ENCODE data around the gene TFDP1.

Gene TFDP1

DNA sequence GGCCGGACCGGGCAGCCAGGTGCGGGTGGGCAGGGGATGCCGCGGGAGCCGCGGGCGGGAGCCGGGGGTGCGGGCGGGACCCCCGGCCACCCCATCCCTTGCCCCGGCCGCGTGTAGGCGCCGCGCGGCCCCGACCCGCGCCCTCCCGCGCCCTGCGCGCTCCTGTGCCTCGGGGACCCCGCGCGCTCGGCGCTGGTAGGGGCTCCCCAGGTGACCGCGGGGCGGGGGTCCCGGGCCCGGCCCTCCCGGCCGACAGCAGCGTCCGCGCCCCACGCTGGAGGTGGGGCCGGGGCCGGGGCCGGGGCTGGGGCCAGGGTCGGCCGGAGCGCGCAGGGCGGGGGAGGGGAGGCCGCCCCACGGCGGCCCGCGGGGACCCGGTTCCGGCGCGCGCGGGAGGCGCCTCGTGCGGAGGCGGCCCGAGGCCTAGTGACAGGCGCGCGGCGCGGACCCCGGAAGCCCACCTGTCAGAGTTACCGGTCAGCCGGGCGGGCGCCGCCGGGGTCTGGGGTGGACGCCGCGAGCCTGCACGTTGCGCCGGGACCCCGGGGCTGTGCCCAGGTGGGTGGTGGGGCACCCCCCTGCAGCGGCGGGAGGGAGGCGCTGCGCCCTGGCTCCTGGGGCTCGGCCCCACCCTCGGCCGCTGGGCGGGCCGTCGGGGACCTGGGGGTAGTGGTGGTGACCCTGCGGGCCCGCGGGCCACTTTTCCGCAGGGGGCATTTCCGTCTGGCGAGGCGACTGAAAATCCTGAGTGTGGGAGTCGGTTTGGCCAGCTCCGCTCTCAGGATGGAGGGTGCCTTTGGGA lies 518 bp downstream of the TFDP1 start:
- TF ChIP-seq REST (IDR thresholded peaks at IDR 0.05; ENCODE audit: insufficient replicate concordance, low read depth) (no peak), POLR2AphosphoS5 (IDR thresholded peaks at IDR 0.05; ENCODE audit: low read depth) (no peak), GABPA (IDR thresholded peaks at IDR 0.05; ENCODE audit: low read depth) (no peak), CTCF (IDR thresholded peaks at IDR 0.05; ENCODE audit: insufficient read depth, low read length) (no peak), SPI1 (IDR thresholded peaks at IDR 0.05; ENCODE audit: borderline replicate concordance, low read depth) (no peak)
- Histone ChIP-seq H3K4me3 (replicated peaks; ENCODE audit: insufficient read depth, low read length) (peak overlapping the region; percentile 62), H3K27ac (replicated peaks) (peak overlapping the region; percentile 34; the same call in 1 of the 2 replicates), H3K27me3 (ENCODE audit: insufficient read depth, poor library complexity, severe bottlenecking) (no peaks in the 10 kb centered on the region)
- DNase-seq (ENCODE audit: low read depth in 1 of 2, low spot score in 1 of 2) = no peak

DNA sequence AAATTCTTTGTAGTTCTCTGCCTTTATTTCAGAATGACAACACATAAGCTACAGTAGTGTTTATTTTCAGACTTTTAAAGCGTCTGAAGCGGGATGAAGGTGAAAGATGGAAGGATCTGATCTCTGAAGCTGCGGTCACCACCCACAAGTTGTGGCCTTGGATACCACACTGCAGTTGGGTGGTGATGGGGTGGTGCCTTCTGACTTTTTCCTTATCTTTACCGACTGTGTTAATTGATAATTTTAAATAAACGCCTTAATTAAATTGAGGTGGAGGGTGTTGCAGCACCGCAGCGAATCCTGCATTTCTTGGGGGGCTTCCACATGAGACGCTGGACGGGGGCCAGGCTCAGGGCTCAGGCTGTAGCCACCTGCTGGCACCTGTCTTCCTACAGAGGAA lies 1.3 kb downstream of the TFDP1 start:
- no peak for DNase-seq (ENCODE audit: low read depth in 1 of 2, low spot score in 1 of 2)
- TF ChIP-seq CTCF (IDR thresholded peaks at IDR 0.05; ENCODE audit: insufficient read depth, low read length) = no peak
- TF ChIP-seq GABPA (IDR thresholded peaks at IDR 0.05; ENCODE audit: low read depth) = no peak
- TF ChIP-seq REST (IDR thresholded peaks at IDR 0.05; ENCODE audit: insufficient replicate concordance, low read depth) = no peak
- TF ChIP-seq SPI1 (IDR thresholded peaks at IDR 0.05; ENCODE audit: borderline replicate concordance, low read depth) = no peak
- TF ChIP-seq POLR2AphosphoS5 (IDR thresholded peaks at IDR 0.05; ENCODE audit: low read depth) = no peak
- peak overlapping the region; percentile 62 for H3K4me3 ChIP-seq (replicated peaks; ENCODE audit: insufficient read depth, low read length)
- no peak overlapping the region for H3K27ac ChIP-seq (replicated peaks)
- H3K27me3 ChIP-seq (ENCODE audit: insufficient read depth, poor library complexity, severe bottlenecking) = no peaks in the 10 kb centered on the region

GRCh38 chr13:113586661-113587479 lies 2.3 kb downstream of the TFDP1 start:
- TF ChIP-seq POLR2AphosphoS5 (IDR thresholded peaks at IDR 0.05; ENCODE audit: low read depth) (peak; percentile 70), REST (IDR thresholded peaks at IDR 0.05; ENCODE audit: insufficient replicate concordance, low read depth) (no peak)
- H3K27me3 ChIP-seq (ENCODE audit: insufficient read depth, poor library complexity, severe bottlenecking) = no peaks in the 10 kb centered on the region
- no peak overlapping the region for H3K27ac ChIP-seq (replicated peaks)
- DNase-seq (ENCODE audit: low read depth in 1 of 2, low spot score in 1 of 2) = peak in 1 of 2 experiments; percentile 79
- H3K4me3 ChIP-seq (replicated peaks; ENCODE audit: insufficient read depth, low read length) = no peak overlapping the region

Data from HL-60 (cell line).